DOHH2 (cell line): ENCODE measurements around the gene PGK1.

Experiments
- CTCF ChIP-seq: fragments of 200-600 bp; sonication (generic); IDR thresholded peaks from one replicate; pipeline ENCODE4 v1.5.1; 2014; ENCODE audit warnings: antibody characterized with exemption, mild to moderate bottlenecking, low read depth, low read length; ENCODE audit not compliant: poor library complexity, severe bottlenecking
- EZH2phosphoT487 ChIP-seq: fragments of 200-600 bp; sonication (generic); IDR thresholded peaks from 2 replicates; pipeline ENCODE4 v1.6.1; 2017; ENCODE audit warnings: borderline replicate concordance, mild to moderate bottlenecking, antibody characterized with exemption, low read length, moderate library complexity, mixed read lengths

GRCh38 chrX:78130396-78130795, 26.3 kb downstream of the PGK1 start:
- no peak for TF ChIP-seq EZH2phosphoT487
- TF ChIP-seq CTCF = no peak
